ENCODE measurements around the gene CAPN7.

The CAPN7 gene

GRCh38 chr3:15204005-15204404 lies 2.0 kb upstream of the CAPN7 start:
- DNase-seq = no peak

GRCh38 chr3:15205482-15205933 lies 538 bp upstream of the CAPN7 start:
- no peak for DNase-seq

GRCh38 chr3:15206662-15207576 lies 873 bp downstream of the CAPN7 start:
- no peak for DNase-seq

- no peak for DNase-seq
Measured at GRCh38 chr3:15207836-15208504, 1.9 kb downstream of the CAPN7 start.

- DNase-seq = no peak
Measured at GRCh38 chr3:15211937-15212336, 5.9 kb downstream of the CAPN7 start.

- DNase-seq = no peak
Measured at GRCh38 chr3:15214758-15215157, 8.7 kb downstream of the CAPN7 start.

- no peak for DNase-seq
Measured at GRCh38 chr3:15215996-15216395, 9.9 kb downstream of the CAPN7 start.

GRCh38 chr3:15216501-15216900 lies 10.5 kb downstream of the CAPN7 start:
- no peak for DNase-seq

GRCh38 chr3:15217011-15217671 lies 11.1 kb downstream of the CAPN7 start:
- DNase-seq = no peak

GRCh38 chr3:15217841-15218267 lies 11.8 kb downstream of the CAPN7 start:
- DNase-seq = peak in 1 of 2 experiments; percentile 7

- DNase-seq = no peak
Measured at GRCh38 chr3:15218689-15219088, 12.6 kb downstream of the CAPN7 start.

- no peak for DNase-seq
Measured at GRCh38 chr3:15220056-15220455, 14.0 kb downstream of the CAPN7 start.

GRCh38 chr3:15220661-15221060 lies 14.6 kb downstream of the CAPN7 start:
- no peak for DNase-seq

- DNase-seq = no peak
Measured at GRCh38 chr3:15221574-15222217, 15.7 kb downstream of the CAPN7 start.

- no peak for DNase-seq
Measured at GRCh38 chr3:15223685-15224572, 17.9 kb downstream of the CAPN7 start.

GRCh38 chr3:15228147-15228546 lies 22.1 kb downstream of the CAPN7 start:
- no peak for DNase-seq

- DNase-seq = no peak
Measured at GRCh38 chr3:15229262-15229661, 23.2 kb downstream of the CAPN7 start.

- DNase-seq = peak in 1 of 2 experiments; percentile 36
Measured at GRCh38 chr3:15241341-15241740, 35.3 kb downstream of the CAPN7 start.

- no peak for DNase-seq
Measured at GRCh38 chr3:15243822-15244482, 37.9 kb downstream of the CAPN7 start.

GRCh38 chr3:15246186-15246585 lies 40.1 kb downstream of the CAPN7 start:
- no peak for DNase-seq

- DNase-seq = no peak
Measured at GRCh38 chr3:15253023-15253697, 47.1 kb downstream of the CAPN7 start.

Measured in cerebellar nuclear complex (tissue), 1 donor.